Stimulated activated CD8-positive, alpha-beta memory T cell treated with anti-CD3 and anti-CD28 coated beads, Interleukin-15, amount 100 ng/mL, for 4 hours (primary cell): Measurements from ENCODE around the gene CSNK1A1.
"Not testable (repeated sequence)": the region's sequence is repeated elsewhere in the genome, so short reads cannot be mapped to it uniquely, and the experiment has no call there.

Experiments
- DNase-seq, 2 donors: peaks; one replicate each; pipeline ENCODE4 v3.0.0-alpha.2; 2020; ENCODE audit warnings: low read depth in 2 of 2

CSNK1A1 gene

GRCh38 chr5:149551227-149552037, at the start of gene CSNK1A1:
Gene CSNK1A1, minus strand, starts transcription at chr5:149551439. Its CDS starts 475 bp downstream, at chr5:149550964.
- peak; percentile 98 to 99 for DNase-seq

- DNase-seq, result no peak
These were observed 49.7 kb upstream of the CSNK1A1 start for GRCh38 chr5:149600932-149601331.

DNA sequence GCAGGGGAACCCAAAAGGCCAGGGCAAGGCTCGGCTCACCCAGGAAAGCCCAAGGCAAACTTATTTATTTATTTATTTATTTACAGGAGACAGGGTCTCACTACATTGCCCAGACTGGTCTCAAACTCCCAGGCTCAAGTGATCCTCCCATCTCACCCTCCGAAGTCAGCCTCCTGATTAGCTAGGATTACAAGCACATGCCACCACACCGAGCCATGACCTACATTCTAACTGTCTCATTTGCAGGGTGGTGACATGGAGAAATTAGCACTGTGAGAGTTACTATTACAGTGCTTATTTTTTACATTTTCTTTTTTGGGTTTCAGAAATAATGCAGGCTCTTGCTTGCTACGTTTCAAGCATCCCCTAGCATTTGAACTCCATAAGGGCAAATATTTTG, 48.1 kb upstream of the CSNK1A1 start:
- DNase-seq, result no peak

DNA sequence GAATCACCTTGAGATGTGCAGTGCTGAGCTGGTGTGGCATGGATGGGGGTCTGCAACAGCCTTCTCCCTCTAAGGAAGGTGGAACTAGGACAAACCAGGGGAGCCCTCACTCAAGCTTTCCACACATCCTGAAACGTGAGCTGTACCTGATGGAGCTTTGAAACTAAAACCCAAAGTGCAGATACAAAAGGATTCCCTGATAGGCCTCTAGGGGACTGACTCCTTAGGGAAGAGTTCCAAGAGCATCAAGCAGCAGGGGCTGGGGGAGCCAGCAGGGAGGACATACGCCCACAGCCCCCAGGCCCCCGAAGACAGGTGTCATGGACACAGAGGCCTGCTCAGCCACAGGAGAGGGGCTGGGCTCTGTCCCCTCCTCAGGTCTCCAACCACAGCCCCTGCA, 47.7 kb upstream of the CSNK1A1 start:
- DNase-seq, result no peak

- not testable (repeated sequence) for DNase-seq
These were observed 47.0 kb upstream of the CSNK1A1 start for GRCh38 chr5:149598234-149598633.

DNA sequence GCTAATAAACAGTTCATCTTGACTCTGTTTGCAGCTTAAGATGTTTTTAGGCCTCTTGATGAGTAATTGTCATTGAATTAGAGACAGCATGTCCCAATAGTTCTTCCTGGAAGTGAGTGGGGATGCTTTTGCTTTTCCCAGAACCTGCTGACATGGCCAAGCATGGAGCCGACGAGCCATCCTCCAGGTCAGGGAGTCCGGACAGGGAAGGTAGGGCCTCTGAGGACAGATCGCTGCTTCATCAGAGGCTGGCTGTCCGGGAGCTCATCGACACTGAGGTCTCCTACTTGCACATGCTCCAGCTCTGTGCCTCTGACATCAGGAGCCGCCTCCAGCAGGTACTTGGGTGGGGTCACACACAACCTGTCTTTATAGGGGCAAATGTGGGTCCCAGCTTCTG, 46.4 kb upstream of the CSNK1A1 start:
- DNase-seq, result no peak

- DNase-seq, result no peak
These were observed 45.5 kb upstream of the CSNK1A1 start for GRCh38 chr5:149596712-149597111.

DNA sequence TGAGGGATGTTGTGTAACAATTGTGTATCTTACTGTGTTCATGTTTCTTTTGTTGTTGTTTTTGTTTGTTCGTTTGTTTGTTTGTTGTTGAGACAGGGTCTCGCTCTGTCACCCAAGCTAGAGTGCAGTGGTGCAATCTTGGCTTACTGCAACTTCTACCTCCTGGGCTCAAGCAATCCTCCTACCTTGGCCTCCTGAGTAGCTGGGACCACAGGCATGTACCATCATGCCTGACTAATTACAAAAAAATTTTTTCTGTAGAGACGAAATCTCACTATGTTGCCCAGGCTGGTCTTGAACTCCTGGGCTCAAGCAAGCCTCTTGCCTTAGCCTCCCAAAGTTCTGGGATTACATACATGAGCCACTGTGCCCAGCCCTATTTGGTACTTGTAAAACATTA, 43.9 kb upstream of the CSNK1A1 start:
- DNase-seq, result not testable (repeated sequence)

GRCh38 chr5:149594206-149594895, 43.1 kb upstream of the CSNK1A1 start:
- DNase-seq, result no peak

- no peak for DNase-seq
These were observed 42.1 kb upstream of the CSNK1A1 start for GRCh38 chr5:149593370-149593769.

- DNase-seq, result no peak
These were observed 37.7 kb upstream of the CSNK1A1 start for GRCh38 chr5:149588936-149589335.

DNA sequence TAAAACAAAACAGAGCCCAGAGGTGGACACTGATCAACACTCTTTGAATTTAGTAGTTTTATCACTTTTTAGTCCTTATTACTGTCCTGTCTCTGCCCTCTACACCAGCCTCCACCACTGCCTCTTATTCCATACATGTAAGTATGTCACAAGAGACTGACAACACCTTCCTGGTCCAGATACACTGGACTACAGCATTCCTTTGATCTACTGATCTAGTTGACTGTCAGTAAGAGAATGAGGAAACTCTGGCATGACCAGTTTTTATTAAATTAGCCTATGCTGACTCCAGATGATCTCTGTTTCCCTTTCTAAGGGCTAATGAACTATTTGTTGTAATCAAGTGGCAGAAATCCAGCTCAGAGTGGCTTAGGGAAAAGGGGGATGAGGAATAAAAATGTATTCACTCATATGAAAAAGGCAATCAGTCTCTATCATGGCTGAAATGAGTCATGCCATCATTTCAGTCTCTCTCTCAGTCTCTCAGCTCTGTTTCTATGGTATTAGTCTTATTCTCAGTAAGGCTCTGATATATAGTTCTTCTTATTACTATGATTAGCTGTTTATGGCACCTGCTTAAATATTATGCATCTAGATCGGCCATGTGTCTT, 35.6 kb upstream of the CSNK1A1 start:
- no peak for DNase-seq

- no peak for DNase-seq
These were observed 34.7 kb upstream of the CSNK1A1 start for GRCh38 chr5:149585910-149586309.

DNA sequence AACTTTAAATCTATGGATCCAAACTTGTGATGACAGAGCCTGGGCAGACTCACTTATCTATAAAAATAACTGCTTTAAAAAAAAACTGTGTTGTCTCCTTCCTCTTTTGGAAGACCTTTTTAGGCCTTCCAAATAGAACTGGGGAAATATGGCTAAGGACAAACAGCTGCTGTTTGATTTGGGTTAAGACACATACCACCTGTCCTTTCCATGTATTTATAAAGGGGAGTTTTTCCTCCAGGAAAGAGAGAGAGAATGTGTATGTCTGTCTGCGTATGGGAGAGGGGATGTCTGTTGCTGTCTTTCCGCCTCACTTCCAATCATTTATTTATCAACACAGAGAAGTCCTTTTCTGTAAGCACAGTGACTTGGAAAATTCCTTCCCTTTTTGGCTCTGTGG, 32.9 kb upstream of the CSNK1A1 start:
- no peak for DNase-seq

- no peak for DNase-seq
These were observed 32.2 kb upstream of the CSNK1A1 start for GRCh38 chr5:149583394-149583793.

DNA sequence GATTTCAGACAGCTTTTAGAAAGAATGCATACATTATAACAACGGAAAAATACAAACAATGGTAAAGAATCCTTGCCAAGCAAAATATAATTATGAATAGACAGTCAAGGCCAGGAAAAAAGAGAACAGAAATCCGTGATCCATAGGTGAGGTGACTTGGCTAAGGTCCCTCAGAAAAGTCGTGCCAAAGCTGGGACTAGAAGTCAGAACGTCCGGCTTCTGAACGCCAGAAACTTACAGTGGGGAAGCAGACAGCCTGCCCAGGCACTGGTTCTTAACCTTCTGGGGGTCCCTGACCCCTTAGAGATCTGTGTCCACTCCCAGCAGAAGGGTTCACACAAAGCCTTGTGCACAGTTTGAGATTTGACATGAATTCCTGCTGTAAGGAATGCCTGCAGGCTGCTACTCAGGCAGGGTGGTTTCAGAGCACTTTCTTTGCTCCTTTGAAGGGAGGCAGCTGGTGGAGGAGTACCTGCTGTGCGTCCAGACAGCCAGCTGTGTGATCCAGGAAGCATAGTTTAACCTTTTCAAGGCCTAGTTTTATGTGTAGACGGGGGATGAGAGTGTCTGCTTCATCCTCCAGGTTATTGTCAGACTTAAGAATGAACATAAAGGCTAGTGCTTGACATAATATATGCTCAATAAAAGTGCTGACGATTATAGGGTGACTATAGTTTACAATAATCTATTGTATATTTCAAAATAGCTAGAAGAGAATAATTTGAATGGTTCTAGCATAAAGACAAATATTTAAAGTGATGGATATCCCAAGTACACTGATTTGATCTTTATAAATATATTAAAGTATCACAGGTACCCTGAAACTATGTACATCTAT, 30.9 kb upstream of the CSNK1A1 start:
- DNase-seq, result no peak

GRCh38 chr5:149581192-149581861, 30.1 kb upstream of the CSNK1A1 start, which contains the start of gene ARHGEF37:
Gene ARHGEF37, plus strand, starts transcription at chr5:149581498. Its CDS starts 16,272 bp downstream, at chr5:149597770.
- peak; percentile 2 to 19 for DNase-seq

- no peak for DNase-seq
These were observed 29.6 kb upstream of the CSNK1A1 start for GRCh38 chr5:149580808-149581191.

DNA sequence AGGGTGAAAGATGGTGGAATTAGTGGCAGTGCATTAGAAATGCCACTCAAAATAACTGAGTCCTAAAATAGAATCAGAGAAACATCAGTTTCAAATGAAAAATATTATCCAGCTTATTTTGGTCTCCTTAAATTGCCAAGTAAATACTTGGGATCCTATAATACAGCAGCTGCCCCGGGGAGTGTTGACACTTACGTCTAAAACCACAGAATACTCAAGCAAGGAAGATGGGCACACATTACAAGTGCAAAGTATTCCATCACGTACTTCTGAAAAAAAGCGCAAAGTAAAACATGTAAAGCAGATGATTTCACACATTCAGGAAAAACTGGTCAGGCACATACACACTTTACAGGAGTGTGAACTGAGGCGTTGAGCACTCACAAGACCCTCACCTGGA, 27.7 kb upstream of the CSNK1A1 start:
- no peak for DNase-seq

DNA sequence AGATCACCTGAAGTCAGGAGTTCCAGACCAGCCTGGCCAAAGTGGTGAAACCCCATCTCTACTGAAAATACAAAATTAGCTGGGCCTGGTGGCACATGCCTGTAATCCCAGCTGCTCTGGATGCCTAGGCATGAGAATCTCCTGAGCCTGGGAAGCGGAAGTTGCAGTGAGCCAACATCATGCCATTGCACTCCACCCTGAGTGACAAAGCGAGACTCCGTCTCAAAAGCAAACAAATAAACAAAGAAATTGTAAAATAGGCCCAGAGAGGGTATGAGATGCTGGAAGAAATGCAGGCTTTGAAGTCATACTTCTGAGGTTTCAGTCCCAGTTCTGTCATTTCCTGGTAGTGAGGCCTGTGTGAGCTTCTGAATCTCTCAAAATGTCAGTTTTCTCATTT, 24.8 kb upstream of the CSNK1A1 start:
- no peak for DNase-seq

GRCh38 chr5:149575131-149575530, 23.9 kb upstream of the CSNK1A1 start:
- DNase-seq, result no peak
